Right ventricle myocardium superior (tissue), 1 donor: ENCODE results near the gene LRMDA. TPM values are rescaled to one million over a fixed set of nuclear protein-coding genes. Genes with fewer than 3 reads are reported as not detected.

Experiments
- ATAC-seq: fragments of 200-7000 bp; cut with Tn5 transposase; one replicate; pipeline ENCODE4 v1.9.1; 2020; ENCODE audit warnings: mild to moderate bottlenecking; ENCODE audit not compliant: poor library complexity
- DNase-seq: peaks from one replicate; pipeline ENCODE4 v3.0.0-alpha.2; 2020
- intact Hi-C: fragments of 100-400 bp; cut with DNase I; formaldehyde crosslinking; loops from one replicate; pipeline ENCODE4 v1.11.2; 2022
- total RNA-seq: library from RNA; stranded (reverse); fragmentation: NEBNext Ultra II Directional; extraction: Animal tissue kit (Norgen Biotek cat#: 25700); gene quantifications from one replicate; pipeline ENCODE4 v1.2.1, GENCODE V29; 2021
- donor health status: DM: no; HTN: yes; CAD: no; lungs with severe emphysema.

LRMDA gene
- total RNA-seq, 1 donor from 2014 or later, result 26.3 TPM

DNA sequence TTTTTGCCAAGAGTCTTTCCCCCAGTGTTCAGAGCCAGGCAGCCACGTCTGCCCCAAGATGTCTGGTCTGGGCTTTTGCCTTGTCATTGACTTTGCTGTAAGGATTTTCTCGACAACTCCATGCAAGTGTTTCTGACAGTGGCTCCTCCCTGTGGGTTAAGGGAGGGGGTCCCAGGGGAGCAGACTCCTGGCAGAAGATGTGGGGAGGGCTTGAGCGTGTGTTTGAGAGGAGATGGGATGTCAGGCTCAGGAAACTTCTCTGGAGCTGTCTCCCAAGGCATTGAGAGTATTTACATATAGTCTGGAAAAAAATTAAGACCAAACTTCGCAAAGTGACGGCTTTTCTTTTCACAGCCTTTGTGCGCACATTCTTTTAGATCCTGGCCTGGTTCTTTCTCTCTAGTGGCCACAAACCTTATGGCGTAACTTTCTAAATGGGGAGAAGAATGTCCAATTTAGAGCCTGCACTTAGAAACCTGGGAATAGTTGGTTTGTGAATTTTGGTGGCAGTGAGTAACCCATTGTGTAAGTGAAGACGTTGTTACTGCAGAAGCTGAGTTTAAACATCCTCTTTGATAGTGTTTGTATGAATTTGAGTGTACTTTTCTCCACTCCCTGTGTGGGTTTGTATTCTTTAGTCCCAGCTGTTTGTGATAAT lies 201.5 kb downstream of the LRMDA start:
- intact Hi-C loops, result no loop called here
- ATAC-seq, result peak; percentile 34
- peak; percentile 49 for DNase-seq

DNA sequence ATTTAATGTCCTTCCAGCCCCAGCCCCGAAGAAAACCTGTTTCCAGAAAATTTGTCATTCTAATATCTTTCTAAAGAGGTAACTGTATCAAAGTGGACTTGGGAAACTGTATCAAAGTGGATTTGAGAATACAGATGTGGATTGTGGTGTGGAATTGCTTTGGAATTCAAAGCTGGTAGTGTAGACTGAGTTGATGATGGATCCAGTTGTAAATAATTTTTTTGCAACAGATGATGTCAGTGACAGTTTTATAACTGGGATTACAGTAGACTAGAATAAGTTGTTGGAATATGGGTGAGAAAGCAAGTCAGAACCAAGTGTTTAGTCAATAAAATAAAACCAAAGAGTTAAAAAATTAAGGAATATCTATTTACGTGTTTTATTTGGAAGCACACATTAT lies 202.1 kb downstream of the LRMDA start:
- ATAC-seq (no peak), DNase-seq (no peak)
- intact Hi-C loops, result no loop called here

DNA sequence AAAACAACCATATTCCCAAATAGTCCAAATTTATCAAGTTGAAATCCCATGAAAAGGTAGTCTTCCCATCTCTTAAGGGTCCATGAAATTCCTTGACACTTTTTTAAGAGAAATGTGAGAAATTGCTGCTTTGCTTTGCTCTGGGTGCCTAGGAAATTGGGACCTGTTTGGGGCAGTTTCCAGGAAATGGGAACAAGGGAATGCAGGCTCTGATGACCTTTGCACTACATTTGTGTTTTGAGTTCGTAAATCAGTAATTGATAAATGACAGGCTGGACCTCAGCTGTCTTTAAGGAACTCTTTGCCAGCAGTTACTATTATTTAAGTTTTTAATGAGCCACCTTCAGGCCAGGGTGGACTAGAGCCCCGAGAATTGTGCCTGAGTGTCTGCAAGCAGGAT lies 203.5 kb downstream of the LRMDA start:
- ATAC-seq, result no peak
- intact Hi-C loops, result no loop called here
- DNase-seq, result no peak

DNA sequence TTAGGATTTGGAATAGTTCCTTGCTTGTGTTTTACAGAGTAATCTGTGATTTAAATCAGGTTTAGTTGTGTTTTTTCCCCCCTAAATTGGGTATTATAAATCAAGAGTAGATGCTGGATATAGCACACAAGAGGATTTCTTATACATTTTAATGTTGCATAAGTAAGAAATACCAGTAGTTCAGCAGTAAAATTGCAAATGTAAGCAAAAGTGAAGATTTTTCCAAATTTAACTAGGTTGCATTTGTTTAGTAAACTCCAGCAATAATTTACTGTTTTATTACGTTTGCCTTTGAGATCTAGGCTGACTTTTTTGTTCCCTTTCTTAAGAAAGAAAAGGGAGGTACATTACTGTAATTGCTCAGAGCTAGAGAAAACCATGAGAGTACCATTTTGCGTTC lies 207.3 kb downstream of the LRMDA start:
- intact Hi-C loops, result no loop called here
- no peak for DNase-seq
- no peak for ATAC-seq

DNA sequence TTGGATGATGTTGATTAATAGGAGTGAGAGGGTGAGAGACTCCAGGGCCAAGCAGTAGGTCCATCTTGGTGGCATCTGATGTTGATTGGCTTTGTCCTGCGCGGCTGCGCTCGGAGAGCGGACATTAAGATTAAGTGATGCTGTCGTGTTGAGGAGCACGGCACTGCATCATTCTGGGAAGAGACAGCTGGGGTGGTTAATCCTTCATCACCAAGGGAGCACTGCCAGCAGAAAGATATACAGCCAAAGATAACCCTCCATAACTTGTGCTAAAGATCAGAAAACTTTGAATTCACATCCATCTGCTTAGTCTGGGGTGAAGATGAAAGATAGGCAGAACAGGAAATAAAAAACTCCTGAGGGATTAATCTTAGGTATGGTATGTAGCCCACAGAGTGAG lies 208.3 kb downstream of the LRMDA start:
- ATAC-seq (no peak), DNase-seq (no peak)
- intact Hi-C loops, result no loop called here

DNA sequence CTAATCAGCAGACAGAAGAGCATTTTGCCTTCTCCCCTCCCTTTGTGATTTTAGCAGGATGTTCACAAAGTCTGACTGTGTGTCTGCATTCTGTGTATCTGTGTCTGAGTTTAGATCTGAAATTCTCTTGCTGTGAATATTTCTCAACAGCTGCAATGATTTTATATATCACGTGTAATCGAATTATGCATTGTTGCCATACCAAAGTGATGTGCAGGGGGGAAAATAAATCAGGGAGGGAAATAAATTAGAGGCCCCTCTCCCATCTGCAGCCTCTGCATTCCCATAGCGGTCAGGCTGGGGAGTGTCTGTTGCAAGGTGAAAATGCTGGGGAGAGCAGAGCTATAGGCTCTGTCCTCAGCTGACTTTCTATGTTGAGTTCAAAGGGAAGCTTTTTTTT lies 209.0 kb downstream of the LRMDA start:
- no peak for DNase-seq
- intact Hi-C loops, result no loop called here
- ATAC-seq, result no peak

DNA sequence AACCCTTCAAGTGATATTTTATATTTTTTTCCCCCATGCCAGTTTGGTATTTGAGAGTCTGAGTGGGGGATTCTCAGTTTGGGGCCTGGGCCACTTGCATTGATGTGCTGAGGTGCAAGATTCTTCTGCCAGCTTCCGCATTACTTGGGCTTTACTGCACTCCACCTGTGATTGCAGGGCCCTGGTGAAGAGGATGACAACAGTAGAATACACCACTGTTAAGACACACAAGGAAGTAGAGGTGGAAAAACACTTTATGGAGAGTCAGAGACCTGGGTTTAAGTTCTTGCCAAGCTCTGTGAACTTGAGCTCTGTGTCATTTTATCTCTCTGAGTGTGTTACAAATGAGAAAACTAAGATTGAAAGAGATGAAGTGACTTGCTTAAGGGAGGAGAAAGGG lies 209.4 kb downstream of the LRMDA start:
- intact Hi-C loops, result no loop called here
- DNase-seq, result no peak
- ATAC-seq, result no peak

DNA sequence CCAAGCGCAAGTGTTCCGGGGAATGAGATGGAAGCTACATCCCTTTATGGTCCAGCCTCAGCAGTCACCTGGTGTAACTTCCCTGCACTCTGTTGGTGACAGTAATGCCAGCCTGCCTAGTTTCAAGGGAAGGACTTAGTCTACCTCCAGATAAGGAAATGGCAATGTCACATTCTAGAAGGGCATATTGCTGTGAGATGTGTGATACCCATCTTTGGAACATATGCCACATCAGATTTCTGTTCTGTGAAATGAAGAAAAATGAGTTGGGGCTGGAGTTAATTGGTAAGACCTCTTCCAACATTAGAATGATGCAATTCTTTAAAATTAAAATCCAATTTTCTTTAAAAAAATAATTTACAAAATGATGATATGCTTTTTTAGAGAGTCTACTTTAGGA lies 212.0 kb downstream of the LRMDA start:
- no peak for DNase-seq
- intact Hi-C loops, result no loop called here
- ATAC-seq, result no peak

DNA sequence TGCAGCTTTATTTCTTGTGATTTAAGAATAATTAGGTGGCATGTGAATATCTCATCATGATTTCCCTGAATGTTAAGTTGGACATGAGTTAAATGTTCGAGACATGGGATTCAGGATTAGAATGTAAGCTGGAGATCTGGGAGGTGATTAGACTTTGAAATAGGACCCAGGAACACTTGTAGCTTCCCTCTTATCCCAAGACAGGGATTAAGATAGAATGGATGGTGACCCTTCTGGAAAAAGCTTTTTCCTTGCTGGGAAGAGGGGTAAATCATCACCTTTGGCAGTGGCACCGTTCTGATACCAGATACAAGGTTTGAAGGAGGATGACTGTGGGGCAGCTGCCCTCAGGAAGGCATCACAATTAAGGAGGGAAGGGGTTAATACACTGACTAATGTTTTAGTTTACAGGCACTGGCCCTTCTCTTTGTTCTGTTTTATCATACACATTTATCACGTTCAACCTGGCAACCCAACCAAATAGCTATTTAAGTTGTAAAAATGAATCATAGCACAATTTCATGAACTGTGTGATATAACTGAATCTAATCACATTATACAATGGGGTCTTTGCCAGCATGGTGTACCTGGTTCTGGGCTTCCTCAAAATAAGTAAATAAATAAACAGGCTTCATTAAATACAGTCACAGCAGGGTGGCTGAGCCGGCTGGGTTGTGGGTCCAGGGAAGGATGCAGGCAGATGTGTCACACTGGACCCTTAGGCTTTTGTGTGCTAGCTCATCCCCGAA lies 212.7 kb downstream of the LRMDA start:
- DNase-seq (no peak), ATAC-seq (no peak)
- intact Hi-C loops, result no loop called here

DNA sequence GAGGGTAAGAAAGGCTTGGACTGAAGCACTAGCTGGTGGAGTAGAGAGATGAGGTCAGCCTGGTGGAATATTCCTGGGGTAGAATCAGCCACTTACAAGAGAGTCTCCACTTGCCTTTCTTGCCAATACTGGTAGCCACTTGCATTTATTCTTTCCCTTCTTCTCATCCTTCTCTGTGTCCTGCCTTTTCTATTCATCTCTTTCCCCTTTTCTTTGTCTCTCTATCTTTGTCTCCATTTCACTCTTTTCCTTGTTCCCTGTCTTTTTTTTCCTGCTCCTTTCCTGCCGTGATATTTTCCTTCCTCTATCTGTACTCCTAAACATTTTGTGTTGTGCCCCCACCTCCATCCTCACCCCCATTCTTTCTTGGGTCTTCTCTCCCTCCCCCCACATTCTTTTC lies 214.3 kb downstream of the LRMDA start:
- no peak for DNase-seq
- no peak for ATAC-seq
- intact Hi-C loops, result no loop called here

DNA sequence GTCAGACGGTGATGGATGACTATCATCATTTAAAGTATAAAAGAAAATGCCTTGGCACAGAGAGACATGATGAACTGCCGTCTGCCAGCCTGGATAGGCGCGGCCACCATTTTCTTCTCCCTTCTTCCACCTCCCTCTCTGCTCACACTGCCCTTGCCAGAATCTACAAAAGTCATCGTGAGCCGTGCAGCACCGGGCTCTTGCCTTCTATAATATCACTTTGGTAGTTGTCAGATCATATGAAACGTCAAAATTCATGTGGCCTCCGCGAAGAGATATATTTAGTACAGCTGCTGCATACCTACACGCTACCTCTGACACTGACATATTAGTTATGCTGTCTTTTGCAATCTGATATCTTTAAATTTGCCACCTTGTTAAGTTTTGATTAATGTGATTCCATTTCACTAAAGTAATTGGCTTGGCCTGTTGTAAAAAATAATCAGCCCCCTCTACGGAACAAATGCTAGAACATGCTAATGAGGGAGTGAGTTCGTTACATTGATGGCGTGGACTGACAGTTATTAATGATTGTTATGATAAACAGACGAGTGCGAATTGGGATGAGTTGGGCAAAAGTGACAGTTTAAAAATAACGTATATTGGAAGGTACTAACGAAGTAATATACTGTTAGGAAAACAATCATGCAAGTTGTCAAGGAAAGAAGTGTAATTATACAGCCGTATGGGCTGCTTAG lies 214.9 kb downstream of the LRMDA start:
- ATAC-seq (no peak), DNase-seq (no peak)
- intact Hi-C loops, result no loop called here

DNA sequence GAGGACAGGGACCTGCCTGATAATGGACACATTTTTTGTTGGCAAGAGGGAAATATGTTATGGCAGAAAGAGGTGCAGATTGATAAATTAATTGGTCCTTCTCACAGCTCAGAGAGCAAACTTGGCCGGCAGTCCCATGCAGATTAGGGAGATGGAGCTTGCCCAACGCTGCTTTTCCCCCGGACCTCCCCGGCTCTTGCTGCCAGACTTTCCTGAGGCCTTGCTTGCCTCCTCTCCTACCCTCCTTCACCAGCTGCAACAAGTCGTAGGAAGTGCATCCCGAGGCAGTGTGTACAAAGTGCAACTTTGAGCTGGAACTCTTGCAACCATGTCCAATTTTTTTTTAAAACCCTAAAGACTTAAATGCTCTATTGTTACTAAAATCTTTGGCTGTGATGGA lies 215.5 kb downstream of the LRMDA start:
- ATAC-seq (peak; percentile 20), DNase-seq (peak; percentile 43)
- intact Hi-C loops, result no loop called here

DNA sequence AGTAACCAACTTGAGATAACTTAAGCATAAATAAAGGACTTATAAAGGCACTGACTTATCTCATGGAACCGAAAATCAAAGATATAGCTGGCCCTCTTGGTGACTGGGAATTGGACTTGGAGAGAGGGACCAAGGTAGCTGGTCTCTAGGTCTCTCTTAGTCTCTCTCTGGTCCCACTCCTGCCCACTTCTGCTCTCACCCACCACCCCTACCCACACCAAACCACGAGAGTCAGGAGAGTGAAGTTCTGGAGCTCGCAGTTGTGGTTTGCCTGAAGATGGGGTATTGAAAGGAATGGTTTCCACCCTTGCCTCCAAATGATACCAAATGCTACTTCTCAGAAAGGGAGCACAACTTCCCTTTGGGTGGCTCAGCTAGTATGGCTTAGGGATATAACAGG lies 216.3 kb downstream of the LRMDA start:
- no peak for ATAC-seq
- intact Hi-C loops, result no loop called here
- no peak for DNase-seq

DNA sequence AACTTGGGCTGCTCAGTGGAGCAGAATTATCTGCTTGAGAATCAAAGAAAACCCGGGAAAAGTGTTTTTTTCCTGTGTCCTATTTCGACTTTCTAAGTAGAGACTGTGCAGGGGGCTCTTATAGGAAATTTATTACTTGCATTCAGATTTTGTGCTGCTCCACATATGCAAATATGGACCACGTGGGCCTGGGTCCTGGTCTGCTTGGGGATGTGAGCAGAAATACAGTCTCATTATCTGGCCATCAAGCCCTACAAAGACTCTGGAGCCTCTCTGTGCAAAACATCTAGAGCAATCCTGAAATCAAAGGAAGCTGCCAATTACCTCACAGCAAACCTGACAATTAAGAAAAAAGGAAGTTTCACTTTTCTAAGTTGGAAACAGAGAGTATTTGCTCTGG lies 216.9 kb downstream of the LRMDA start:
- no peak for DNase-seq
- no peak for ATAC-seq
- intact Hi-C loops, result no loop called here

DNA sequence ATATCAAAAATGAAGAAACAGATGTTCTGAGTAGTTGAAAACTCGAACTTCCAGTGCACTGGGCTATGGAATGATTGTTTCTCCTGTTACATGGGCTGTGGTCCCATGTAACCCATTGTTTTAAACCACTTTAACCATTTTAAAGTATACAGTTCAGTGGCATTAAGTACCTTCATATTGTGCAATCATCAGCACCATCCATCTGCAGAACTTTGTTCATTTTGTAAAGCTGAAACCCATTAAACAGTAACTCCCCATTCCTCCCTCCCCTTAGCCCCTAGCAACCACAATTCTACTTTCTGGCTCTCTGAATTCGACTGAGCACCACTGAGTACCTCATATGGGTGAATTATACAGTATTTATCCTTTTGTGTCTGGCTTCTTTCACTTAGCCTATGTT lies 217.4 kb downstream of the LRMDA start:
- intact Hi-C loops, result no loop called here
- DNase-seq (no peak), ATAC-seq (no peak)

DNA sequence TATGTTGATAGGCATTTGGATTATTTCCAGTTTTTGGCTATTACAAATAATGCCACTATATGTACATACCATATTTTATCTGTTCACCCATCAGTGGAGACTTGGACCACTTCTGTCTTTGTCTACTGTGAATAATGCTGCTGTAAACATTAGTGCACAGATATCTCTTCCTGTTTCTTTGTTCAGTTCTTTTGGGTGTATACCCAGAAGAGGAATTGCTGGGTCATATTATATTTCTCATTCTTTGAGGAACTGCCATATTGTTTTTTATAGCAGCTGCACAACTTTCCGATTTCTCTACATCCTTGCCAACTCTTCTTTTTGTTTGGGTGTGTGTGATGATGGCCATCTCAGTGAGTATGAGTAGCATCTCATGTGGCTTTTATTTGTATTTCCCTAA lies 218.0 kb downstream of the LRMDA start:
- intact Hi-C loops, result no loop called here
- DNase-seq (no peak), ATAC-seq (no peak)

DNA sequence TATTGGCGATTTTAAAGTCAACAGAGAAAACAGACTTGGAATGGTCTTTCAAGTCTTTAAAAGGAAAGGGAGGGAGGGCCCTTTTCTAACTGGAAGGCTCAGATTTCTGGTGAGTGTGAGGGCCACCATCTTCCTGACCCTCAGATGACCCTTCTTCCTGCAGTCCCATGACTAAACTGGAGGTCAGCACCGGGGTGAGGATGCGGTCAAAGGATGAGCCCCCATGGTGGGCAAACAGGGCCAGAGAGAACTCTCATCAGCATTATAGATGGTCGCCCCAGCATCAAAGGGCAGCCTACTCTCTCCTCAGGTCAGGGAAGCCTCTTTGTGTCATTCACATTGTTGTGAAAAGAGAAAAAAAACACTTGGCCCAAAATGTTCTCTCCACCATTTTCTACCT lies 219.2 kb downstream of the LRMDA start:
- no peak for DNase-seq
- no peak for ATAC-seq
- intact Hi-C loops, result no loop called here

DNA sequence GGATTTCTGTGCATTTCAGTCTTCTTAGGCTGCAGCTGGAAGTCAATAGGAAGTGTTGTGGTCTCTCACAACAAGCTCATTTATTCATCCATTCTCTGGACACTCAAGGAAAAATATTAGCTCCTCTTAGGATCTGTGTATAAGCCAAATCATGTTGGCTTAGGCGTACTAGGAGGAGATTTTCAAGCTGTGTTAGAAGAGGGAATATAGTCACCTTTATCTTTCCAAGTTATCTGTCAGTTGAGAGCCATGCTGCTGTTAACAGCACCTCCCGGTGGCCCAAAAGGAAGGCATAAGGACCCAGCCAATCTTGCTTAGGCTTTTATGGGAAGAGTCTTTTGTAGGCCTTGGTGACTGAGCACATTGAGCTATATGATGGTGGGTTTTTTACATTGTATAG lies 220.0 kb downstream of the LRMDA start:
- ATAC-seq (no peak), DNase-seq (no peak)
- intact Hi-C loops, result no loop called here

DNA sequence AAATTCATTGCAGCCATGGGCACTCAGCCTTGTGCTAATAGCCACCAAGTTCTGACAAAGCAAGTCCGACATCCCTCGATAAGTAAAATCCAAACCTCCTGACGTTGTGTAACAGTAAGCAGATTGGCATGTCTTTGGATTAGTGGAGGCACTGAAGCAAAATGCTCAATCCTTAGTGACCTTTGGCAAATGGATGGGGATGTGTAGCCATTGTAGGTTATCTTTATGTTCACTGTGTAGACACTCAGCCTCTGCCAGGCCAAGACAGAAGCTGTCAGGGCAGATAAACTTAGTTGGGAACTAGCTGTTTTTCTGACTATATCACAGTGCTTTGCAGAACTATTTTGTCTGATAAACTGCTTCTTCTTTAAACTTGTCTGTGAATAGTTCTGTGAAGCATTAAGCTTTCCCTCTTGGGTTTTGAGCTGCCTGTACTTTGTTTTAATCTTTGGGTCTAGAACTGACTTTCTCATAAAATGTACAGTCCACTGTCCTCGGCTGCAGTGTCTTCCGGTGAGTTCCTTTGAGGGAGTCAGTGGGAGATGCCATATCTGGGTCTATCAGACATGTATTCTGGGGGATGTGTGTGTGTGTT lies 220.8 kb downstream of the LRMDA start:
- DNase-seq (no peak), ATAC-seq (no peak)
- intact Hi-C loops, result no loop called here

DNA sequence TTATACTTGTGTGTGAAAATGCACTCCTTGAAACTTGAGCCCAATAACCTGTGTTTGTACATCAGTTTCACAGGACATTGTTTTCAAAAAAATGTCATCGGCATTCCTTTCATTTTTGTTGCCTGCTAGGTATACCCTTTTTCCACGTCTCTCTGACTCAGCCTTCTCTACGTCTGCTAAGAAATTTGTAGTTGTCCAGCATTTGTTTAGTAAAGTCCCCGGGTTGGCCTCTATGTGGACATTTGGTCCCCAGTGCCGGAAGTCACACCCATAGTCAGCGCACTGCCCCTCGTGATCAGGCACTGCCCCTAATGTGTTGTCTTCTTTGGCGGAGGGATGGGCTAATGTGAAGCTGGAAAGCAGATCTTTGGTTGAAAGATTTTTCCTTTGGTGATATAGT lies 222.3 kb downstream of the LRMDA start:
- DNase-seq (no peak), ATAC-seq (no peak)
- intact Hi-C loops, result no loop called here
